GM18508 (cell line): ENCODE results near the gene TSPAN3.

Experiments used
- ATAC-seq: cut with Tn5 transposase; IDR thresholded peaks from one replicate; pipeline ENCODE4 v1.9.1; 2021; ENCODE audit warnings: moderate number of reproducible peaks; ENCODE audit not compliant: insufficient read depth, unreplicated experiment

The TSPAN3 gene

DNA sequence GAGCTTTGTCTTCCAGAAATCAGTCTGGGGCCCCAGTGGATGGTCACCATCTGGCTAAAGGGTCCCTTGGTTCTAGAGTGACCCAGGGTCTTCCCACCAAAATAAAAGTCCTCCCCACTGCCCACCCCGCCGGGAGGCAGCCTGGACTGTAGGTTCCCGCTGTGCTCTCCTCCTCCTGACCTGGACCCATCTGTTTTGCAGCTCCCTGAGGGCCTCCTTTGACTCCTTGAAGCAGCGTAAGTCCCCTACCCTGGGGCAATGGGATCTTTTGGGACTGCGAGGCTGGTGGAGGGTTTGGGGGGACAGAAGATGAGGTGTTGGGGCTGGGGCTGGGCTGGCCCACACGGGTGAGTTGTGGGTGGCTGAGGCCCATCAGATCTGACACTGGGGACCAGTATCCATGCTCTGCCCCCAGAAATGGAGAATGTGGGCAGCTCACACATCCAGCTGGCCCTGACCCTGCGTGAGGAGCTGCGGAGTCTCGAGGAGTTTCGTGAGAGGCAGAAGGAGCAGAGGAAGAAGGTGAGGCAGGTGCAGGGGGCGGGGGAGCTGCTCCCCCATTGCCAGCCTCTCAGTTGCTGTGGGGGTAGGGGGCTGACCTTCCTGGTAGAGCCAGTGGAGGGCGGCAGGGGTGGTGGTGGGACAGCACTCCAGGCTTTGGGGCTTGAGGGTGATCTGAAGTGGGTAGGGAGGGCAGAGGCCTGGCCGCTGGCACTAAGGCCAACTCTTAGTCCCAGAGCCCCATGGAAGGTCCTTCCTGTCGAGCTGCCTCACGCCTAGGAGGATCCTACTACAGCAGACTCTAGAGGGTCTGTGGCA, 45.6 kb downstream of the TSPAN3 start:
- no peak for ATAC-seq

DNA sequence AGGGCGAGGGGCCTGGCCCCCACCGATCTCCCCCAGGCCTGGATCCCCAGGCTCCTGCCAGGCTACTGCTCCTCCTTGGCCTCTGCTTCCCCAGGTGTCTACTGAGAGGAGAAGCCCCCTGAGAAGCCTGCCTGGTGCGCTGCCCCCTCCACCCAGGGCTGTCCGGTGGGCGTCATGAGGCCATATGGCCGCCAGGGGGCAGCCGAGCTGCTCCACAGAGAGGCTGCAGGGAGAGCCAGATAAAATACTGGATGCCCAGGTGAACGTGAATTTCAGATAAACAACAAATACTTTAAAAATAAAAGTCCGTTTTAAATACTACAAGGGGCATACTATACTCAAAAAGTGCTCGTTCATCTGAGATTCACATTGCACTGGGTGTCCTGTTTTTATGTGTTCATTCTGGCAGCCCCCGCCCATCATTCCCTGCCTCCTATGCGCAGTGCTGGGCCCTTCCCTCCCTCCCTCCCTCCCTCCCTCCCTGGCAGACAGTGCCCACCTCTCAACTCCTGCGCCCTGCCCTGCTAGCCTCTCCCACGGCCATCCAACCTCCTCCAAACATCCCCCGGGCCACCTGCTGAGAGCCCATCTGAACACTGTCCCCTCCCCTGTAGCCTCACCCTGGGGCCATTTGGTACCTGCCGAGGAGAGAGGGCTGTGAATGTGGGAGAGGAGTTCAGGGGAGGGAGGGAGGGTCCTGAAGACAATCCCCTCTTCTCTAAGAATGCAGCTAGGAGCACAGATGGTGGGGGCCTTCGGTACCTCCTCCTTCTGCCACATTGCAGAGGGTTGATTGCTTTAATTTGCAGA, 46.4 kb downstream of the TSPAN3 start:
- ATAC-seq, result no peak

- ATAC-seq, result no peak
Observed at GRCh38 chr15:77023576-77024272, 47.2 kb downstream of the TSPAN3 start.

DNA sequence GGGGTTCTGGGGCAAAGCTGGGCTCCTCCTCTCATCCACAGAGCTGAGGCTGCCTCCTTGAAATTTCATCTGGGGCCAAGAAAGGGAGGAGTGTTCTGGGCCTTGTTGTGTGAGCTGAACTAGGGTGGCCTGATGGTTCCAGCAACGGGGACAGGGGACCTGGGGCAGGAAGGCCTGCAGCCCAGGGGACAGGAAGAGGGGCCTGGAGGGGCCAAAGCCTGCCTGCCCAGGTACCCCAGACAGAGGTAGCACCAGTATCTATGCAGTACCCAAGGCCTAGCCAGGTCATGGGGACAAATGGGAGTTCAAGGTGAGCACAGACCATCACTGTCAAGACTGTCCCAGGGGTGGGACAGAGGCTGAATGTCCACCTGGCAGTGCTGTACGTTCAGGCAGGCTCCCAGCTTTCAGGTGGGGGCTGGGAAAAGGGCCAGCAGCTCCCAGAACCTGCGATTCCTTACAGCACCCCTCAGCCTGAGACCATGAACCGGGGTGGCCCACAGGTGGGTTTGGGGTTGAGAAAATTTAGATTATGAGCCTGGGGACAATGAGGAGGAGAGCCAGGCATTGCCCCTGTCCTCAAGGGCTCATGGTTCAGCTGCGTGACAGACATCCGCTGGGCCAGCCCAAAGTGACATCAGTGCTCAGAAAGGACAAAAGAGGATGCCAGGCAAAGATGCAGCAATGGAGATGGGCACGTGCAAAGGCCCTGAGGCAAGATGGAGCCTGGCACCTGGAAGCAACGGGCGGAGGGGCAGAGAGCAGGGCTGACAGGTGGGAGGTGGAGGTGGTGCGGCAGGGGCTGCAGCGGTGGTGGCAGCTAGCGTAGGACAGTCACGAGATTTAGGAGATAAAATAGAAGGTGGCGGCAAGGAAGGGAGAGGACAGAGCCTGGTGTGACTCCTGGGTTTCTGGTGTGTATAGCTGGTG, 48.0 kb downstream of the TSPAN3 start:
- no peak for ATAC-seq

- ATAC-seq, result no peak
Observed at GRCh38 chr15:77021803-77022381, 49.0 kb downstream of the TSPAN3 start.

GRCh38 chr15:77021088-77021481, 49.8 kb downstream of the TSPAN3 start:
- no peak for ATAC-seq

DNA sequence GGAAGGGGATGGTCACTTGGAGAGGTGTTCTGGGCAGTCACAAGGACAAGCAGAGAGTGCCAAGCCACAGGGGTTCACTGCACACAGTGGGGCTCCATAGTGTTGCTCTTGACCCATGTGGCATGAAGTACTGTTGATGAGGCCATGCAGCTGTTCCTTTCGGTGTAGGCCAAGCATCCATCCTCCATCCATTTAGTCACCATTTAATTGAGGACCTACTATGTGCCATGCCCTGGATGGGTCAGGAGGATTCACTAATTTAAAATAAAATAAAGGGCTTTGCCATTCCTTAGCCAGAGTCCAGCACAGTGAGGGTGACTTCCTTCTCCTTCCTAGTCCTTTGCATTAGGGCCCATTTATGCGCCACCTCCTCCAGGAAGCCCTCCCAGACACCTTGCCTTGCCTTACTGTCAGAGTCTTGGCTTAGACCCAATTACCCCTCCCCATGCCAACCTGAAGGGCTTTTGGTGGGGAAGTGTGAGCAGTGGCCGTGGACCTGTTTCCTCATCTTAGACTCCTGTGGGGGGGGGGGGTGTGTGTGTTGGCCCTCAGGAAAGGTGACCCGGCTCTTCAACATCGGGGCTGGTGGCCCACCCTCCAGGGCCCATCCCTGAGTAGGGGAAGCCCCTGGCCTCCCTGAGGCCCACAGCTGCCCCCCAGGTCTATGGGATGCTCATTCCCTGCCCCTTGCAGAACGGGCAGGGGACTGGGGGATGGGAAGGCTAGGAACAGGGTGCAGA, 50.4 kb downstream of the TSPAN3 start:
- ATAC-seq, result no peak

- no peak for ATAC-seq
Observed at GRCh38 chr15:77019521-77020331, 51.2 kb downstream of the TSPAN3 start.

DNA sequence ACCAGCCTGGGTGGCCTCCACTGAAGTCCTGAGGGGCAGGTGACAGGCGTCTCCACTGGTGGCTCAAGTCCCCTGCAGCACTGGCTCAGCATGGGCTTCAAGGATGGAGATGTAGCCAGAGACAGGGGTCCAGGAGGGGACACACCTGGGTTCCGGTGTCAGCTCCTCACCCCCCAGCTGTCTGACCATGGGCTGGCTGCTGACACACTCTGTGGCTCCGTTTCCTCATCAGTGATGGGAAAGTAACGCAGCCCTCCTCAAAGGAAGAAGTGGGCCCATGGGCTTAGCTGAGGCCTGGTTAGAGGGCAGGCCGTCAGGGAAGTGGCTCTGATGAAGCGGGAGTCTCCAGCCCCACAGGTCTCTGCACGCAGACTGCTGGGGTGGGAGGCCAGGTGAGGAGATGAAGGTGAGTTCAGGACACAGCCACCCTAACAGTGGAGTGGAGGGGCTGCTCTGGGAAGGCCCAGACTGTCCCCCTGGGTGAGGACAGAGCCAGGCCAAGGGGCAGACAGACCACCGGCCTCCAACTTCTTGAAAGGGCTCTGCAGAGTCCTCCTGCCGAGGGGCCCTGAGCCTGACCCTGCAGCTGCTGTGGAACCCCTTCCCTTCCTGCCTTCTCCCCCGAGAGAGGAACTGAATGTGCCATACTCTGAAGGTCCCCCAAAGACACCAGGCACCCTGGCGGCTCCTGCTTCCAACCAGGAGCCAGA, 52.0 kb downstream of the TSPAN3 start:
- ATAC-seq, result no peak

DNA sequence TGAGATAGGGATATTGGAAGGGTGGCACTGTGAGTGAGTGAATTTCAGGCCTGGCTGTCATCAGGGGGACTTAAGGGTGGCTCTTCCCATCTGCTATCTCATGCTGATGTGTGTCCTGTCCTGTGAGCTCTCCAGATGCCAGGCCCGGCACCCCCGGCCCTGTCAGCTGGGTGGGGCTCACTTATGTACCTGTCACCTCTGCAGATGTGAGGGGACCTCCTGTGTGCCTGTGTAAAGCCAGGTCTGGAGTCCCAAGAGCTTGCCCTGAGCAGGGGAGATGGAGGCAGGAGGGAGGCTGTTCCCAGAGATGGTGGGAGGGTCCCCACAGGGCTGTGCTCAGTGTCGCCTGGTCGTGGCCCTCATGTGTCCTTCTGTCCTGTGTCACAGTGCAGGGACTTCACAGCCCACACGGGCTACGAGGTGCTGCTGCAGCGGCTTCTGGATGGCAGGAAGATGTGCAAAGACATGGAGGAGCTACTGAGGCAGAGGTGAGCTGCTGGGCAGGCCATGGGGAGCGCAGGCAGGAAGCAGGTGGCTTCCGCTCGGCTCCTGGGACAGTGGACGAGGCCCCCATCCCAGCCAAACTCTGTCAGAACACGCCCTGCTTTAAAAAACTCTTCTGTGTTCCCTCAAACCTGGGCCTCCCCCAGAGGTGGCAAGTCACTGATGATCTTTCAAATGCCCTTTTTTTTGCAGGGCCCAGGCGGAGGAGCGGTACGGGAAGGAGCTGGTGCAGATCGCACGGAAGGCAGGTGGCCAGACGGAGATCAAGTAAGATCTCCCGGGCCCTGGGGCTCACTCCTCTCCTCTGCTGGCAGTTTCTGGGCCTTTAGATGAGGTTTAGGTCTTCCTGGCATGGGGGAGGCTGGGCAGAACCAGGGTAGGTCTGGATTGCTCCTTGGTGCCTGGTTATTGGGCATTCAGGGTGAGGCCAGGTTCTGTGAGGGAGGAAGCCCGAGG, 52.9 kb downstream of the TSPAN3 start:
- no peak for ATAC-seq

DNA sequence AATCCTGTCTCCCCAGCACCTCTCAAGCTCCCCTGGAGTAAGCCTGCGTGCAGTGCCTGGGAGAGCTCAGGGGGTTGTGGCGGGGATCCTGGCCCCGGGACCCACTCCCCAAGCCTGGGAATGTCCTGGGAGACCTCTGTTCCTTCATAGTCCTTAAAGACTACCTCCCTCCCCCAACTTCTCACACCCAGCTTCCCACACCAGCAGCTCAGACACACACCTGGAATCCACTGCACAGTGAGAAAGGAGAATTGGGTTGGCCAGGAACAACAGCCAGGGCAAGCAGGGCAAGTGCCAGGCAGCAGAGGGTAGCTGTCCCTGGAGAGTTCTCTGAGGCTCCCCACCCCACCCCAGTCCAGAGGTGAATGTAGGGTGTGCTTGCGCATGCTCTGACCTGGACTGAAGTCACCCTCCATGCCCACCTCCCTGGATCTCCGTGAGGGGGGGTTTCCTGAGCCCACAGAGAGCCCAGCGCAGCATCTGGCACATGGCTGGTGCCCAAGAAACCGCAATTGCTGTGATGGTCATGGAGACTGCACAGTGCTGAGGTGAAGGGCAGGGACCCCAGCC, 53.7 kb downstream of the TSPAN3 start:
- ATAC-seq, result no peak

- no peak for ATAC-seq
Observed at GRCh38 chr15:77016321-77016695, 54.6 kb downstream of the TSPAN3 start.

- ATAC-seq, result no peak
Observed at GRCh38 chr15:77015646-77016320, 55.1 kb downstream of the TSPAN3 start.

- no peak for ATAC-seq
Observed at GRCh38 chr15:77014132-77015081, 56.5 kb downstream of the TSPAN3 start.

DNA sequence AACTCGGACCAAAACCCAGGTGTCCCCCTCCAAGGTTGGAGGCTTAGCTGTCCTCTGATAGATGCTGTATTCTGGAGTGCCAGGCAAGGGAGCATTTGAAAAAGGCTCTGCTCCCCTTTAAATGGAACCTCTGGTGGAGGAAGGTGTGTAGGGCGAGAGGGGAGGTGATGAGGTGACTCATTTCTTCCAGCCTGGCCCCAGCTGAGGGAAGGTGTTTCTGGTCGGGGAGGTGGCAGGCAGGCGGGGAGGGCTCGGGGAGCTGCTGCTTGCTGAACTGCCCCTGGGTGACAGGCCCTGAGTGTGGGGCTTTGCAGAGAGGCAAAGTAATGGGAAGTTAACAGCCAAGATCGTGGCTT, 57.2 kb downstream of the TSPAN3 start:
- no peak for ATAC-seq
